Measurements from ENCODE around the gene DCAF10. TPM values are rescaled to one million over a fixed set of nuclear protein-coding genes. Genes with fewer than 3 reads are reported as not detected.
A peak's percentile ranks its signal among the peaks of the same experiment; 100 is the strongest.

DCAF10 gene
- polyA plus RNA-seq, 1 donor (not counting 4 experiments of a cell fraction or from before 2014, with no cell fraction given) = 29.2 TPM

DNA sequence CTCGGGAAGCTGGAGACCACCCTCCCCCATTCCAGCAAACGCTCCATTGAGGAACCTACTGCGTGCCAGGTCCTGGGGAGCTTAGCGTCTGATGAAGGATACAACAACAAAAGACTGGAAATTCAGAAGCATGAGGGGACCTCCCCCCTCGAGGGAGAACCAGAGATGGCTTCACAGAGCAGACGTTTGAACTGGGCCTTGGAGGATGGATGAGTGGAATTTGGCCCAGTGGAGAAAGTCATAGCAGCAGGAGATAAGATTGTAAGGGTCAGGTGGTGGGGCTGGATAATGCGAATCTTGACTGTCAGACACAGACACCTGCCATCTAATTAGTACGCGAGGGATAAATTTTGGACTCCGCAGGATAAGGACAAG is 104.5 kb downstream of the DCAF10 start:
- H3K9ac ChIP-seq (ENCODE audit: control insufficient read depth, extremely low read depth, insufficient read depth, low read length) = peak overlapping the region; percentile 85
- TF ChIP-seq, protein P1, sequence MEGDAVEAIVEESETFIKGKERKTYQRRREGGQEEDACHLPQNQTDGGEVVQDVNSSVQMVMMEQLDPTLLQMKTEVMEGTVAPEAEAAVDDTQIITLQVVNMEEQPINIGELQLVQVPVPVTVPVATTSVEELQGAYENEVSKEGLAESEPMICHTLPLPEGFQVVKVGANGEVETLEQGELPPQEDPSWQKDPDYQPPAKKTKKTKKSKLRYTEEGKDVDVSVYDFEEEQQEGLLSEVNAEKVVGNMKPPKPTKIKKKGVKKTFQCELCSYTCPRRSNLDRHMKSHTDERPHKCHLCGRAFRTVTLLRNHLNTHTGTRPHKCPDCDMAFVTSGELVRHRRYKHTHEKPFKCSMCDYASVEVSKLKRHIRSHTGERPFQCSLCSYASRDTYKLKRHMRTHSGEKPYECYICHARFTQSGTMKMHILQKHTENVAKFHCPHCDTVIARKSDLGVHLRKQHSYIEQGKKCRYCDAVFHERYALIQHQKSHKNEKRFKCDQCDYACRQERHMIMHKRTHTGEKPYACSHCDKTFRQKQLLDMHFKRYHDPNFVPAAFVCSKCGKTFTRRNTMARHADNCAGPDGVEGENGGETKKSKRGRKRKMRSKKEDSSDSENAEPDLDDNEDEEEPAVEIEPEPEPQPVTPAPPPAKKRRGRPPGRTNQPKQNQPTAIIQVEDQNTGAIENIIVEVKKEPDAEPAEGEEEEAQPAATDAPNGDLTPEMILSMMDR (optimal IDR thresholded peaks at IDR 0.05 in 1 of 3, IDR thresholded peaks at IDR 0.05 in 1 of 3, conservative IDR thresholded peaks at IDR 0.05 in 1 of 3; ENCODE audit: extremely low read depth in 1 of 3, insufficient read depth in 2 of 3, low read length in 3 of 3) = no peak
- no peak for TF ChIP-seq EZH2 (IDR thresholded peaks at IDR 0.05; ENCODE audit: low read length)
- peak overlapping the region; percentile 80 for H3K27ac ChIP-seq (ENCODE audit: control insufficient read depth, insufficient read depth, low read length)
- peak overlapping the region; percentile 76 to 95 (median 93) for H3K4me3 ChIP-seq (ENCODE audit: control insufficient read depth in 2 of 3, extremely low read depth in 1 of 3, insufficient read depth in 2 of 3, low read depth in 1 of 3, low read length in 3 of 3)
- H3K79me2 ChIP-seq (ENCODE audit: control insufficient read depth, insufficient read depth, low read length) = peaks cover 34% of the 10 kb centered on the region
- no peaks in the 10 kb centered on the region for H3K36me3 ChIP-seq (ENCODE audit: control insufficient read depth in 2 of 2, extremely low read depth in 1 of 2, insufficient read depth in 2 of 2, low read length in 2 of 2)
- no peaks in the 10 kb centered on the region for H4K20me1 ChIP-seq (ENCODE audit: control insufficient read depth, extremely low read depth, insufficient read depth, low read length)
- H2AFZ ChIP-seq (ENCODE audit: control insufficient read depth, low read length) = no peak overlapping the region
- dilution Hi-C loops (cut with MboI; ENCODE audit: extremely low pct_ligation_motif_present, low sequenced_read_pairs) = no loop called here
- H3K4me2 ChIP-seq (ENCODE audit: control insufficient read depth, extremely low read depth, insufficient read depth, low read depth, low read length) = peak overlapping the region; percentile 100
- no peaks in the 10 kb centered on the region for H3K27me3 ChIP-seq (ENCODE audit: control insufficient read depth, extremely low read depth, insufficient read depth, low read length)
- no peaks in the 10 kb centered on the region for H3K9me1 ChIP-seq (ENCODE audit: control insufficient read depth, extremely low read depth, insufficient read depth, low read length)
- DNase-seq (ENCODE audit: low read depth, low spot score) (no peak), FAIRE-seq (no peak)
- peaks cover 22% of the 10 kb centered on the region for H3K4me1 ChIP-seq (ENCODE audit: control insufficient read depth, extremely low read depth, insufficient read depth, low read length)
- no peaks in the 10 kb centered on the region for H3K9me3 ChIP-seq (ENCODE audit: control insufficient read depth, low read depth, low read length)

DNA sequence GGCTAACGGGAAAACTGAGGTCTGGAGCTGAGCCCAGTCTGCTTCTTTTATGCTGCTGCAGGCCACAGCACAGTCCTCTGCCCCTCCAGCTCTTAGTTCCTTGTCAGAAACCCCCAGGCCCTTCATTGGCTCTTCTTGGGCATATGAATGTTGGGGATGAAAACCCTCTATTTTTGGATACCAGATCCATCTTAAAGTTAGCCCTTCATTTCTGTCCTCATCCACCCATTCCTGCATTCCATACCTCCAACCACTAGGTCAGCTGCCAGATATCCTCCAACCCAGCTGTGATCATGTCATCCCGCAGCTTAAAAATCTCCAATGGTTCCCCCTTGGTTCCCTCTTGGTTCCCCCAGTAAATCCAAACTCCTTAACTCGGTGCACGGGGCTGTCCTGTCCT is 105.2 kb downstream of the DCAF10 start:
- DNase-seq (ENCODE audit: low read depth, low spot score) (no peak), FAIRE-seq (no peak)
- Histone ChIP-seq H3K9me1 (ENCODE audit: control insufficient read depth, extremely low read depth, insufficient read depth, low read length) (no peaks in the 10 kb centered on the region), H3K27me3 (ENCODE audit: control insufficient read depth, extremely low read depth, insufficient read depth, low read length) (no peaks in the 10 kb centered on the region), H4K20me1 (ENCODE audit: control insufficient read depth, extremely low read depth, insufficient read depth, low read length) (no peaks in the 10 kb centered on the region), H3K4me3 (ENCODE audit: control insufficient read depth in 2 of 3, extremely low read depth in 1 of 3, insufficient read depth in 2 of 3, low read depth in 1 of 3, low read length in 3 of 3) (no peak overlapping the region), H3K9me3 (ENCODE audit: control insufficient read depth, low read depth, low read length) (no peaks in the 10 kb centered on the region), H3K4me1 (ENCODE audit: control insufficient read depth, extremely low read depth, insufficient read depth, low read length) (peaks cover 22% of the 10 kb centered on the region), H2AFZ (ENCODE audit: control insufficient read depth, low read length) (no peak overlapping the region), H3K27ac (ENCODE audit: control insufficient read depth, insufficient read depth, low read length) (no peak overlapping the region), H3K9ac (ENCODE audit: control insufficient read depth, extremely low read depth, insufficient read depth, low read length) (no peak overlapping the region), H3K4me2 (ENCODE audit: control insufficient read depth, extremely low read depth, insufficient read depth, low read depth, low read length) (no peak overlapping the region), H3K79me2 (ENCODE audit: control insufficient read depth, insufficient read depth, low read length) (peaks cover 28% of the 10 kb centered on the region), H3K36me3 (ENCODE audit: control insufficient read depth in 2 of 2, extremely low read depth in 1 of 2, insufficient read depth in 2 of 2, low read length in 2 of 2) (no peaks in the 10 kb centered on the region)
- dilution Hi-C loops (cut with MboI; ENCODE audit: extremely low pct_ligation_motif_present, low sequenced_read_pairs) = no loop called here
- TF ChIP-seq EZH2 (IDR thresholded peaks at IDR 0.05; ENCODE audit: low read length) = no peak
- TF ChIP-seq, protein P1 (optimal IDR thresholded peaks at IDR 0.05 in 1 of 3, IDR thresholded peaks at IDR 0.05 in 1 of 3, conservative IDR thresholded peaks at IDR 0.05 in 1 of 3; ENCODE audit: extremely low read depth in 1 of 3, insufficient read depth in 2 of 3, low read length in 3 of 3) = no peak

Measured in keratinocyte (primary cell).